Stomach (tissue), 9 donors: Measurements from ENCODE around the gene SH3BP5. TPM values are rescaled to one million over a fixed set of nuclear protein-coding genes. Genes with fewer than 3 reads are reported as not detected.

Source experiments
- DNase-seq, 2 donors: peaks; one replicate each; pipeline versions ENCODE4 v3.0.0 to v3.0.0-alpha.2; 2013 to 2019
- H3K27ac ChIP-seq, 5 donors: fragments of 200-600 bp in 4 of 5; sonication (generic) in 4 of 5; one replicate each; pipeline ENCODE4 v1.5.1; 2013 to 2019; ENCODE audit warnings: mild to moderate bottlenecking in 1 of 5, moderate library complexity in 1 of 5
- H3K27me3 ChIP-seq, 3 donors: fragments of 200-600 bp; sonication (generic); one replicate each; pipeline ENCODE4 v1.5.1; 2017 to 2019; ENCODE audit warnings: mixed run types in 1 of 3
- H3K36me3 ChIP-seq, 4 donors: fragments of 200-600 bp; sonication (generic); 1 replicate in 3 of 4; 2 replicates in 1 of 4; pipeline ENCODE4 v1.5.1; 2016 to 2019
- H3K4me1 ChIP-seq, 4 donors: fragments of 200-600 bp; sonication (generic); one replicate each; pipeline ENCODE4 v1.5.1; 2016 to 2019
- H3K4me3 ChIP-seq, 4 donors: fragments of 200-600 bp; sonication (generic) in 3 of 4; one replicate each; pipeline ENCODE4 v1.5.1; 2016 to 2019; ENCODE audit warnings: mild to moderate bottlenecking in 1 of 4
- H3K9me3 ChIP-seq, 4 donors: fragments of 200-600 bp; sonication (generic); one replicate each; pipeline ENCODE4 v1.5.1; 2016 to 2019
- CTCF ChIP-seq, 7 experiments: fragments of 450-650 bp in 4 of 7; fragments of 200-600 bp in 3 of 7; sonication (generic) in 3 of 7; IDR thresholded peaks; one replicate each; pipeline ENCODE4 v1.5.1; 2016 to 2019; ENCODE audit warnings: antibody characterized with exemption in 7 of 7, control low read depth in 2 of 7, mild to moderate bottlenecking in 1 of 7
- EP300 ChIP-seq: sonication (generic); formaldehyde crosslinking; IDR thresholded peaks from one replicate; pipeline ENCODE4 v1.6.1; 2017; ENCODE audit warnings: antibody characterized with exemption
- POLR2A ChIP-seq, 4 donors: fragments of 450-650 bp; IDR thresholded peaks; one replicate each; pipeline ENCODE4 v1.6.1; 2016; ENCODE audit warnings: antibody characterized with exemption in 4 of 4, control low read depth in 2 of 4, mild to moderate bottlenecking in 1 of 4, moderate library complexity in 1 of 4
- POLR2AphosphoS5 ChIP-seq, 3 donors: sonication (generic); formaldehyde crosslinking; IDR thresholded peaks; one replicate each; pipeline ENCODE4 v1.6.1; 2016; ENCODE audit warnings: antibody characterized with exemption in 3 of 3
- WGBS, 5 donors: extraction: QIAGEN DNeasy Blood & Tissue Kit in 3 of 5; methylation state at CpG; one replicate each; pipeline versions ENCODE4 v1.1.5 to v1.1.7; 2013 to 2018; 5-methylcytosine and 5-hydroxymethylcytosine counted together
- intact Hi-C: fragments of 100-400 bp; cut with DNase I; formaldehyde crosslinking; loops from one replicate; pipeline ENCODE4 v1.15.1; 2023; ENCODE audit warnings: low total_unique reads
- polyA plus RNA-seq, 3 donors: library from polyadenylated mRNA; stranded (reverse); fragments of 200-250 nt; gene quantifications; one replicate each; pipeline ENCODE4 v1.2.3, GENCODE V29; 2013
- total RNA-seq, 5 donors: library from RNA; depleted of rRNA; stranded (reverse); fragments of >200 nt; gene quantifications; one replicate each; pipeline versions ENCODE4 v1.1.0 to v1.2.3, GENCODE V29; 2014 to 2016
- donor health status: healthy with polysubstance abuse.
- donor health status: Bipolar disorder and iron deficiency.
- donor health status: healthy.

The SH3BP5 gene
- total and polyA plus RNA-seq, 8 donors, result 1.8 to 43.7 (median 18.9) TPM

GRCh38 chr3:15300323-15301078 lies 31.9 kb downstream of the SH3BP5 start:
- H3K27ac ChIP-seq, result peak overlapping the region in 4 of 5 donors; percentile 10 to 52 (median 32)
- no peak for DNase-seq
- no peak for TF ChIP-seq POLR2AphosphoS5 (IDR thresholded peaks at IDR 0.05)
- TF ChIP-seq EP300, result no peak
- TF ChIP-seq CTCF (IDR thresholded peaks at IDR 0.05), result no peak
- TF ChIP-seq POLR2A (IDR thresholded peaks at IDR 0.05), result no peak
- peaks cover 0 to 23% (median 5%) of the 10 kb centered on the region in 4 donors for H3K4me1 ChIP-seq
- H3K36me3 ChIP-seq, result peaks cover 9 to 22% (median 16%) of the 10 kb centered on the region in 4 donors
- no peaks in the 10 kb centered on the region for H3K27me3 ChIP-seq
- 60 to 82% (median 64%) methylated on average over 7 to 8 of the region's 8 CpGs for WGBS, 5 donors
- no peaks in the 10 kb centered on the region for H3K9me3 ChIP-seq
- intact Hi-C loops, result no loop called here
- no peak overlapping the region for H3K4me3 ChIP-seq

- H3K27ac ChIP-seq, result no peak overlapping the region
These were observed 33.4 kb downstream of the SH3BP5 start for GRCh38 chr3:15299036-15299435.

GRCh38 chr3:15298504-15298903 lies 33.9 kb downstream of the SH3BP5 start:
- 68 to 81% (median 78%) methylated on average over 3 of the region's 3 CpGs for WGBS, 5 donors
- Histone ChIP-seq H3K4me3 (no peak overlapping the region), H3K27ac (no peak overlapping the region), H3K27me3 (no peaks in the 10 kb centered on the region), H3K9me3 (no peaks in the 10 kb centered on the region), H3K36me3 (peaks cover 5 to 17% (median 12%) of the 10 kb centered on the region in 4 donors), H3K4me1 (peaks cover 0 to 26% (median 6%) of the 10 kb centered on the region in 4 donors)
- DNase-seq, result no peak
- intact Hi-C loops, result no loop called here
- TF ChIP-seq POLR2AphosphoS5 (IDR thresholded peaks at IDR 0.05) (no peak), POLR2A (IDR thresholded peaks at IDR 0.05) (no peak), CTCF (IDR thresholded peaks at IDR 0.05) (no peak), EP300 (no peak)

More at GRCh38 chr3:15299036-15299435, 33.4 kb downstream of the SH3BP5 start:
- Histone ChIP-seq H3K9me3 (no peaks in the 10 kb centered on the region), H3K4me1 (peaks cover 0 to 23% (median 5%) of the 10 kb centered on the region in 4 donors), H3K27me3 (no peaks in the 10 kb centered on the region), H3K4me3 (no peak overlapping the region), H3K36me3 (peaks cover 9 to 22% (median 16%) of the 10 kb centered on the region in 4 donors)
- DNase-seq, result no peak
- WGBS, 5 donors, result 70 to 85% (median 78%) methylated on average over 3 of the region's 3 CpGs
- intact Hi-C loops, result no loop called here
- no peak for TF ChIP-seq CTCF (IDR thresholded peaks at IDR 0.05)
- TF ChIP-seq EP300, result no peak
- no peak for TF ChIP-seq POLR2AphosphoS5 (IDR thresholded peaks at IDR 0.05)
- no peak for TF ChIP-seq POLR2A (IDR thresholded peaks at IDR 0.05)

GRCh38 chr3:15297608-15298350 lies 34.6 kb downstream of the SH3BP5 start:
- TF ChIP-seq POLR2AphosphoS5 (IDR thresholded peaks at IDR 0.05) (no peak), CTCF (IDR thresholded peaks at IDR 0.05) (no peak), POLR2A (IDR thresholded peaks at IDR 0.05) (no peak), EP300 (no peak)
- intact Hi-C loops, result no loop called here
- Histone ChIP-seq H3K9me3 (no peaks in the 10 kb centered on the region), H3K4me3 (no peak overlapping the region), H3K4me1 (peaks cover 4 to 34% (median 10%) of the 10 kb centered on the region in 4 donors), H3K36me3 (peaks cover 0 to 11% (median 5%) of the 10 kb centered on the region in 4 donors), H3K27ac (no peak overlapping the region), H3K27me3 (no peaks in the 10 kb centered on the region)
- no peak for DNase-seq
- WGBS, 5 donors, result 64 to 77% (median 71%) methylated on average over 4 of the region's 4 CpGs
